K562 (cell line): Measurements from ENCODE around the gene SMURF1. TPM values are rescaled to one million over a fixed set of nuclear protein-coding genes. Genes with fewer than 3 reads are reported as not detected.

Source experiments
- ATAC-seq: fragments of 200-7000 bp; cut with Tn5 transposase; 3 replicates; pipeline ENCODE4 v1.9.1; 2020; ENCODE audit warnings: moderate library complexity
- BruUV-seq: library from RNA; stranded (reverse); fragments of 400-500 nt; replicated peaks from 2 replicates; lab custom pipeline; 2021; lab: Mats Ljungman, UMichigan
- CTCF ChIA-PET: fragments of 300-600 bp; formaldehyde crosslinking; extraction: SDS; loops from one replicate; lab custom pipeline; 2021; ENCODE audit warnings: low intra/inter-chr PET ratio; lab: Yijun Ruan, JAX
- POLR2A ChIA-PET: fragments of 300-600, 350-650 bp; sonication (Branson Sonifier 250); formaldehyde crosslinking; extraction: SDS; loops from one replicate; lab custom pipeline; 2021; ENCODE audit warnings: antibody characterized with exemption, inconsistent platforms; lab: Yijun Ruan, JAX
- DNase-seq, 4 experiments: peaks; one replicate each; pipeline versions ENCODE4 v3.0.0 to v3.0.0-alpha.2; 2011 to 2018; ENCODE audit warnings: low spot score in 3 of 4, mixed read lengths in 3 of 4; ENCODE audit errors: extremely low read depth in 1 of 4
- FAIRE-seq: peaks from 2 replicates; lab custom pipeline; 2011; peaks lifted over from hg19 to GRCh38; lab: Jason Lieb, UNC
- H2AFZ ChIP-seq: 2 replicates; pipeline ENCODE4 v1.6.0; 2011; ENCODE audit warnings: low read depth, low read length, control low read depth, inconsistent platforms
- H3K27ac ChIP-seq: fragments of 200-600 bp; 3 replicates; pipeline ENCODE4 v1.8.0; 2011; ENCODE audit warnings: low read depth, mild to moderate bottlenecking, control low read depth, inconsistent platforms, low read length, moderate library complexity, mixed read lengths; ENCODE audit errors: extremely low read depth
- H3K27me3 ChIP-seq, 2 experiments: fragments of 300-600 bp in 1 of 2; 2 replicates in 1 of 2; 3 replicates in 1 of 2; pipeline versions ENCODE4 v1.6.0 to v1.8.0; 2011; ENCODE audit warnings: inconsistent platforms in 2 of 2, low read length in 2 of 2, mild to moderate bottlenecking in 1 of 2, mixed read lengths in 1 of 2, moderate library complexity in 1 of 2; ENCODE audit not compliant: control insufficient read depth in 2 of 2, insufficient read depth in 2 of 2
- H3K36me3 ChIP-seq: fragments of 300-600 bp; 3 replicates; pipeline ENCODE4 v1.8.0; 2011; ENCODE audit warnings: mild to moderate bottlenecking, low read length, inconsistent platforms; ENCODE audit not compliant: control insufficient read depth, insufficient read depth
- H3K4me1 ChIP-seq, 2 experiments: fragments of 200-600 bp in 1 of 2; replicated peaks in 1 of 2; 2 replicates in 1 of 2; 3 replicates in 1 of 2; pipeline versions ENCODE4 v1.5.1 to v1.8.0; 2011; ENCODE audit warnings: inconsistent platforms in 2 of 2, low read length in 2 of 2, mild to moderate bottlenecking in 1 of 2, mixed read lengths in 1 of 2, moderate library complexity in 1 of 2; ENCODE audit not compliant: control insufficient read depth in 2 of 2, insufficient read depth in 2 of 2
- H3K4me2 ChIP-seq: 2 replicates; pipeline ENCODE4 v1.6.1; 2011; ENCODE audit warnings: low read length, control low read depth, inconsistent platforms, mixed read lengths; ENCODE audit not compliant: insufficient read depth
- H3K4me3 ChIP-seq: fragments of 200-600 bp; sonication (generic), shearing (Covaris generic); 2 replicates; pipeline ENCODE4 v1.5.1; 2016; ENCODE audit warnings: control low read depth, inconsistent platforms
- H3K79me2 ChIP-seq: fragments of 200-600 bp; 3 replicates; pipeline ENCODE4 v1.8.0; 2011; ENCODE audit warnings: low read length, inconsistent platforms; ENCODE audit not compliant: control insufficient read depth, insufficient read depth
- H3K9ac ChIP-seq, 2 experiments: 2 replicates each; pipeline versions ENCODE4 v1.6.0 to v1.6.1; 2011; ENCODE audit warnings: low read depth in 2 of 2, low read length in 2 of 2, control low read depth in 1 of 2, inconsistent platforms in 1 of 2, mild to moderate bottlenecking in 1 of 2, mixed read lengths in 1 of 2; ENCODE audit not compliant: insufficient read depth in 1 of 2
- H3K9me1 ChIP-seq: one replicate; pipeline ENCODE4 v1.6.0; 2011; ENCODE audit warnings: inconsistent platforms, mild to moderate bottlenecking, low read length, moderate library complexity; ENCODE audit not compliant: control insufficient read depth, insufficient read depth
- H3K9me3 ChIP-seq: replicated peaks from 2 replicates; pipeline ENCODE4 v1.5.1; 2011; ENCODE audit warnings: low read depth, low read length, inconsistent platforms; ENCODE audit not compliant: control insufficient read depth, insufficient read depth
- H4K20me1 ChIP-seq: replicated peaks from 2 replicates; pipeline ENCODE4 v1.6.1; 2011; ENCODE audit warnings: low read length, inconsistent platforms, mixed read lengths; ENCODE audit not compliant: control insufficient read depth, insufficient read depth
- ARID4B ChIP-seq: sonication (generic); formaldehyde crosslinking; IDR thresholded peaks from 2 replicates; pipeline ENCODE4 v1.8.0; 2022; ENCODE audit warnings: mild to moderate bottlenecking, missing genetic modification reagents
- CGGBP1 ChIP-seq: fragments of 250-450 bp; sonication (Bioruptor Pico); IDR thresholded peaks from 2 replicates; pipeline ENCODE4 v1.9.0; 2021; ENCODE audit warnings: mild to moderate bottlenecking
- CTCFL ChIP-seq: IDR thresholded peaks from 2 replicates; pipeline ENCODE4 v1.6.1; 2011; ENCODE audit warnings: borderline replicate concordance, low read depth, mild to moderate bottlenecking, moderate library complexity, low read length; ENCODE audit not compliant: insufficient read depth, poor library complexity, severe bottlenecking
- HNRNPH1 ChIP-seq: fragments of 200-400 bp; formaldehyde crosslinking; optimal IDR thresholded peaks from 2 replicates; pipeline ENCODE3; 2017; ENCODE audit warnings: low read depth, mild to moderate bottlenecking, low read length, moderate library complexity
- POLR2AphosphoS2 ChIP-seq: IDR thresholded peaks from 2 replicates; pipeline ENCODE4 v1.6.1; 2012; ENCODE audit warnings: low read length, improper control_type of control experiment
- POLR2G ChIP-seq: fragments of 200-400 bp; formaldehyde crosslinking; IDR thresholded peaks from 2 replicates; pipeline ENCODE4 v1.6.1; 2017; ENCODE audit warnings: low read depth, mild to moderate bottlenecking, antibody characterized with exemption, low read length, moderate library complexity
- RUNX1 ChIP-seq: sonication (generic); IDR thresholded peaks from 2 replicates; pipeline ENCODE4 v1.6.1; 2016; ENCODE audit warnings: antibody characterized with exemption, low read depth
- TAL1 ChIP-seq: fragments of 450-650 bp; IDR thresholded peaks from 2 replicates; pipeline ENCODE4 v1.6.1; 2016; ENCODE audit warnings: mild to moderate bottlenecking
- WGBS: fragments of 100-300 bp; shearing (Covaris generic); methylation state at CpG from one replicate; pipeline ENCODE4 v1.1.6; 2016; ENCODE audit warnings: low coverage, mixed read lengths; ENCODE audit not compliant: insufficient coverage; ENCODE audit errors: missing lambda C conversion rate; 5-methylcytosine and 5-hydroxymethylcytosine counted together
- in situ Hi-C: fragments of 300-500 bp; cut with MboI; formaldehyde crosslinking; loops from 4 replicates; pipeline ENCODE4 v1.15.0; 2018; ENCODE audit warnings: inconsistent platforms, mixed read lengths
- intact Hi-C: fragments of 100-400 bp; cut with micrococcal nuclease; formaldehyde crosslinking; loops from 2 replicates; pipeline ENCODE4 v1.14.2; 2022
- polyA plus RNA-seq, 8 experiments: library from polyadenylated mRNA; depleted of rRNA in 4 of 8; stranded (reverse) in 5 of 8; unstranded in 3 of 8; fragments of >200 nt; fragmentation: Nextera tagmentation in 2 of 8; fragmentation: Illumina TruSeq in 1 of 8; extraction: Ambion mirVana in 2 of 8; extraction: Trizol in 1 of 8; gene quantifications; 2 replicates each; pipeline versions ENCODE4 v1.2.1 to v1.2.3, GENCODE V29; 2011 to 2014; ENCODE audit warnings: inconsistent platforms in 1 of 8, missing spikeins in 1 of 8
- total RNA-seq, 7 experiments: library from RNA; depleted of rRNA in 6 of 7; stranded (reverse); fragments of >200 nt in 6 of 7; fragmentation: Illumina TruSeq in 2 of 7; extraction: Trizol in 2 of 7; gene quantifications; 2 replicates each; pipeline versions ENCODE4 v1.2.1 to v1.2.3, GENCODE V29; 2011 to 2021; ENCODE audit warnings: low replicate concordance in 1 of 7

The SMURF1 gene
- total and polyA plus RNA-seq, 9 of the 15 experiments (the other 6 are each of a cell fraction or from before 2014, with no cell fraction given): 1.0 to 20.1 (median 12.6) TPM

GRCh38 chr7:99027841-99028240 lies 116.1 kb downstream of the SMURF1 start:
- Histone ChIP-seq H3K9ac (no peak overlapping the region), H2AFZ (no peak overlapping the region), H3K9me3 (no peaks in the 10 kb centered on the region), H3K4me3 (no peak overlapping the region), H3K27me3 (no peaks in the 10 kb centered on the region), H3K9me1 (no peaks in the 10 kb centered on the region), H4K20me1 (no peaks in the 10 kb centered on the region), H3K27ac (no peak overlapping the region), H3K4me1 (no peaks in the 10 kb centered on the region), H3K36me3 (peaks cover 50% of the 10 kb centered on the region; the same call in 2 of the 3 replicates), H3K79me2 (no peaks in the 10 kb centered on the region), H3K4me2 (no peak overlapping the region)
- WGBS: 93% methylated on average over 20 of the region's 20 CpGs
- FAIRE-seq (no peak), ATAC-seq (no peak), DNase-seq (no peak)
- ChIA-PET POLR2A (interaction anchor here (0.7 kb wide), 1 partner anchor 10 kb away, joined by 3 read pairs; no protein-coding TSS in a partner anchor), CTCF (no interaction called here)
- no TSS peak for BruUV-seq
- in situ Hi-C loops: no loop called here
- intact Hi-C loops: no loop called here
- TF ChIP-seq TAL1 (no peak), RUNX1 (no peak), CTCFL (no peak), POLR2G (peak; percentile 39; the same call in 1 of the 2 replicates), ARID4B (CRISPR knock-in tag) (no peak), CGGBP1 (CRISPR knock-in tag) (no peak), HNRNPH1 (no peak), POLR2AphosphoS2 (no peak)
- TF ChIP-seq, all 486 proteins: peak for 1
